ENCODE data around the gene GZF1. TPM values are rescaled to one million over a fixed set of nuclear protein-coding genes. Genes with fewer than 3 reads are reported as not detected.
A peak's percentile ranks its signal among the peaks of the same experiment; 100 is the strongest.

The GZF1 gene
- total and polyA plus RNA-seq, 2 donors (not counting 1 experiment from before 2014, with no cell fraction given): 10.8 to 21.5 TPM

DNA sequence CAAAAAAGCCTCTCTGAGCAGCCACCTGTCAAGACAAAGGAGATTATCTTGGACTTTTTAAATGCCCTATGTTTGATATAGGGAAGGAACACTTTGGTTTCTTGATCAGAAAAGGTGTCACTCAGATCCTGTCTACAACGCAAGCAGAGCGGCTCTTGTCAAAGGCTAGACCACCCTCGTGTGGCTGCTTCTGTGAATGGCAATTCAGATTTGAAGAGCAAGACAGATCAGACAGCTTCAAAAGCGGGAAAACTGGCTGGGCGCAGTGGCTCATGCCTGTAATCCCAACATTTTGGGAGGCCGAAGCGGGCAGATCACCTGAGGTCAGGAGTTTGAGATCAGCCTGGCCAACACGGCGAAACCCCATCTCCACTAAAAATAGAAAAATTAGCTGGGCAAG is 21.5 kb upstream of the GZF1 start:
- Histone ChIP-seq H3K4me3 (replicated peaks in 1 of 4; ENCODE audit: control extremely low read depth in 1 of 4, insufficient read depth in 1 of 4, low read depth in 3 of 4, low read length in 4 of 4) (no peak overlapping the region), H3K9ac (ENCODE audit: insufficient read depth, low read length) (no peak overlapping the region), H4K20me1 (ENCODE audit: control insufficient read depth, extremely low read depth, insufficient read depth, low read length) (no peaks in the 10 kb centered on the region), H3K4me2 (ENCODE audit: extremely low read depth, insufficient read depth, low read length) (no peak overlapping the region), H3K4me1 (ENCODE audit: control insufficient read depth, extremely low read depth, insufficient read depth, low read length) (no peaks in the 10 kb centered on the region), H3K27me3 (ENCODE audit: control insufficient read depth, insufficient read depth, low read length) (peaks cover 7% of the 10 kb centered on the region), H3K79me2 (ENCODE audit: control insufficient read depth, insufficient read depth, low read length) (no peaks in the 10 kb centered on the region), H3K27ac (ENCODE audit: insufficient read depth, low read length) (no peak overlapping the region), H3K9me3 (ENCODE audit: control insufficient read depth, insufficient read depth, low read depth, low read length) (no peaks in the 10 kb centered on the region), H3K36me3 (ENCODE audit: control insufficient read depth, insufficient read depth, low read length) (no peaks in the 10 kb centered on the region), H2AFZ (ENCODE audit: low read length) (no peak overlapping the region)
- DNase-seq (ENCODE audit: low read depth in 2 of 2): peak; percentile 50 to 83
- TF ChIP-seq EZH2 (IDR thresholded peaks at IDR 0.05; ENCODE audit: low read length, missing control alignments): no peak
- peak; percentile 60 to 86 for TF ChIP-seq CTCF (conservative IDR thresholded peaks at IDR 0.05 in 1 of 2, IDR thresholded peaks at IDR 0.05 in 1 of 2; ENCODE audit: low read depth in 1 of 2, low read length in 2 of 2)

- DNase-seq (ENCODE audit: low read depth in 2 of 2): no peak
- Histone ChIP-seq H3K4me3 (replicated peaks in 1 of 4; ENCODE audit: control extremely low read depth in 1 of 4, insufficient read depth in 1 of 4, low read depth in 3 of 4, low read length in 4 of 4) (no peak overlapping the region), H3K27ac (ENCODE audit: insufficient read depth, low read length) (no peak overlapping the region), H3K79me2 (ENCODE audit: control insufficient read depth, insufficient read depth, low read length) (no peaks in the 10 kb centered on the region), H3K36me3 (ENCODE audit: control insufficient read depth, insufficient read depth, low read length) (no peaks in the 10 kb centered on the region), H3K9ac (ENCODE audit: insufficient read depth, low read length) (no peak overlapping the region), H3K4me1 (ENCODE audit: control insufficient read depth, extremely low read depth, insufficient read depth, low read length) (no peaks in the 10 kb centered on the region), H4K20me1 (ENCODE audit: control insufficient read depth, extremely low read depth, insufficient read depth, low read length) (no peaks in the 10 kb centered on the region), H3K9me3 (ENCODE audit: control insufficient read depth, insufficient read depth, low read depth, low read length) (no peaks in the 10 kb centered on the region), H3K27me3 (ENCODE audit: control insufficient read depth, insufficient read depth, low read length) (peaks cover 7% of the 10 kb centered on the region), H3K4me2 (ENCODE audit: extremely low read depth, insufficient read depth, low read length) (no peak overlapping the region), H2AFZ (ENCODE audit: low read length) (no peak overlapping the region)
- TF ChIP-seq CTCF (conservative IDR thresholded peaks at IDR 0.05 in 1 of 2, IDR thresholded peaks at IDR 0.05 in 1 of 2; ENCODE audit: low read depth in 1 of 2, low read length in 2 of 2) (no peak), EZH2 (IDR thresholded peaks at IDR 0.05; ENCODE audit: low read length, missing control alignments) (no peak)
Measured at GRCh38 chr20:23341073-23341472, 20.9 kb upstream of the GZF1 start.

DNA sequence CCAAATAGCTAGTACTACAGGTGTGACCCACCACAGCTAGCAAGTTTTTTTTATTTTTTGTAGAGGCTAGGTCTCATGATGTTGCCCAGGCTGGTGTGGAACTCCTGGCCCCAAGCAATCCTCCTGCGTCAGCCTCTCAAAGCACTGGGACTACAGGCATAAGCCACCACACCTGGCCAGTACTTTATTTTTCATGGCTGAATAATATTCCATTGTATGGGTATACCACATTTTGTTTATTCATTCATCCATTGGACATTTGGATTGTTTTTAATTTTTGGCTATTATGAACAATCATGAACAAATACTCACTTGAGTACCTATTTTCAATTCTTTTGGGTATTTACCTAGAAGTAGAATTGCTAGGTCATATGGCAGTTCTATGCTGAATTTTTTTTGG is 18.4 kb upstream of the GZF1 start:
- H3K27ac ChIP-seq (ENCODE audit: insufficient read depth, low read length): no peak overlapping the region
- no peak overlapping the region for H2AFZ ChIP-seq (ENCODE audit: low read length)
- no peaks in the 10 kb centered on the region for H4K20me1 ChIP-seq (ENCODE audit: control insufficient read depth, extremely low read depth, insufficient read depth, low read length)
- peaks cover 7% of the 10 kb centered on the region for H3K27me3 ChIP-seq (ENCODE audit: control insufficient read depth, insufficient read depth, low read length)
- no peaks in the 10 kb centered on the region for H3K36me3 ChIP-seq (ENCODE audit: control insufficient read depth, insufficient read depth, low read length)
- TF ChIP-seq EZH2 (IDR thresholded peaks at IDR 0.05; ENCODE audit: low read length, missing control alignments) (no peak), CTCF (conservative IDR thresholded peaks at IDR 0.05 in 1 of 2, IDR thresholded peaks at IDR 0.05 in 1 of 2; ENCODE audit: low read depth in 1 of 2, low read length in 2 of 2) (no peak)
- no peak overlapping the region for H3K9ac ChIP-seq (ENCODE audit: insufficient read depth, low read length)
- H3K79me2 ChIP-seq (ENCODE audit: control insufficient read depth, insufficient read depth, low read length): no peaks in the 10 kb centered on the region
- no peak overlapping the region for H3K4me3 ChIP-seq (replicated peaks in 1 of 4; ENCODE audit: control extremely low read depth in 1 of 4, insufficient read depth in 1 of 4, low read depth in 3 of 4, low read length in 4 of 4)
- no peaks in the 10 kb centered on the region for H3K9me3 ChIP-seq (ENCODE audit: control insufficient read depth, insufficient read depth, low read depth, low read length)
- no peak for DNase-seq (ENCODE audit: low read depth in 2 of 2)
- H3K4me2 ChIP-seq (ENCODE audit: extremely low read depth, insufficient read depth, low read length): no peak overlapping the region
- no peaks in the 10 kb centered on the region for H3K4me1 ChIP-seq (ENCODE audit: control insufficient read depth, extremely low read depth, insufficient read depth, low read length)

Data from fibroblast of lung (primary cell).